SK-N-DZ (cell line): ENCODE measurements around the gene NALCN.

Experiments used
- DNase-seq: peaks from one replicate; pipeline ENCODE4 v3.0.0-alpha.2; 2015; ENCODE audit warnings: low spot score

Gene NALCN

GRCh38 chr13:101139081-101139480 is 277.2 kb downstream of the NALCN start:
- no peak for DNase-seq

- DNase-seq, result peak; percentile 62
These were observed 288.5 kb downstream of the NALCN start for GRCh38 chr13:101127741-101128353.

- DNase-seq, result no peak
These were observed 293.3 kb downstream of the NALCN start for GRCh38 chr13:101123028-101123427.

GRCh38 chr13:101121608-101122007 is 294.7 kb downstream of the NALCN start:
- DNase-seq, result no peak

- no peak for DNase-seq
These were observed 296.3 kb downstream of the NALCN start for GRCh38 chr13:101120007-101120406.

- no peak for DNase-seq
These were observed 299.5 kb downstream of the NALCN start for GRCh38 chr13:101116826-101117225.

GRCh38 chr13:101116341-101116740 is 300.0 kb downstream of the NALCN start:
- DNase-seq, result no peak

- DNase-seq, result no peak
These were observed 300.5 kb downstream of the NALCN start for GRCh38 chr13:101115762-101116171.

- no peak for DNase-seq
These were observed 304.4 kb downstream of the NALCN start for GRCh38 chr13:101111894-101112293.

- DNase-seq, result no peak
These were observed 307.3 kb downstream of the NALCN start for GRCh38 chr13:101109005-101109404.

GRCh38 chr13:101098873-101099272 is 317.4 kb downstream of the NALCN start:
- DNase-seq, result peak; percentile 56

- DNase-seq, result no peak
These were observed 323.3 kb downstream of the NALCN start for GRCh38 chr13:101092985-101093384.

- DNase-seq, result no peak
These were observed 326.0 kb downstream of the NALCN start for GRCh38 chr13:101090287-101090686.

GRCh38 chr13:101085551-101085950 is 330.8 kb downstream of the NALCN start:
- DNase-seq, result no peak

GRCh38 chr13:101082441-101082840 is 333.9 kb downstream of the NALCN start:
- DNase-seq, result no peak

- no peak for DNase-seq
These were observed 335.7 kb downstream of the NALCN start for GRCh38 chr13:101080616-101081015.

- no peak for DNase-seq
These were observed 351.0 kb downstream of the NALCN start for GRCh38 chr13:101065329-101065728.

- no peak for DNase-seq
These were observed 356.5 kb downstream of the NALCN start for GRCh38 chr13:101059793-101060192.

GRCh38 chr13:101058841-101059240 is 357.5 kb downstream of the NALCN start:
- no peak for DNase-seq

- no peak for DNase-seq
These were observed 362.8 kb downstream of the NALCN start for GRCh38 chr13:101053301-101054093.

- no peak for DNase-seq
These were observed 367.0 kb downstream of the NALCN start for GRCh38 chr13:101049166-101049850.

GRCh38 chr13:101036546-101036945 is 379.8 kb downstream of the NALCN start:
- DNase-seq, result no peak
